Placental epithelial cell (primary cell): ENCODE results near the gene PTPRR. TPM values are rescaled to one million over a fixed set of nuclear protein-coding genes. Genes with fewer than 3 reads are reported as not detected.

Source experiments
- small RNA-seq: library from RNA; depleted of rRNA; stranded (forward); fragments of <200 nt; gene quantifications from one replicate; pipeline ENCODE3, GENCODE V24; 2012
- total RNA-seq: library from RNA; depleted of rRNA; stranded (reverse); fragments of >200 nt; gene quantifications from 2 replicates; pipeline ENCODE4 v1.2.3, GENCODE V29; 2012

PTPRR gene, protein sequence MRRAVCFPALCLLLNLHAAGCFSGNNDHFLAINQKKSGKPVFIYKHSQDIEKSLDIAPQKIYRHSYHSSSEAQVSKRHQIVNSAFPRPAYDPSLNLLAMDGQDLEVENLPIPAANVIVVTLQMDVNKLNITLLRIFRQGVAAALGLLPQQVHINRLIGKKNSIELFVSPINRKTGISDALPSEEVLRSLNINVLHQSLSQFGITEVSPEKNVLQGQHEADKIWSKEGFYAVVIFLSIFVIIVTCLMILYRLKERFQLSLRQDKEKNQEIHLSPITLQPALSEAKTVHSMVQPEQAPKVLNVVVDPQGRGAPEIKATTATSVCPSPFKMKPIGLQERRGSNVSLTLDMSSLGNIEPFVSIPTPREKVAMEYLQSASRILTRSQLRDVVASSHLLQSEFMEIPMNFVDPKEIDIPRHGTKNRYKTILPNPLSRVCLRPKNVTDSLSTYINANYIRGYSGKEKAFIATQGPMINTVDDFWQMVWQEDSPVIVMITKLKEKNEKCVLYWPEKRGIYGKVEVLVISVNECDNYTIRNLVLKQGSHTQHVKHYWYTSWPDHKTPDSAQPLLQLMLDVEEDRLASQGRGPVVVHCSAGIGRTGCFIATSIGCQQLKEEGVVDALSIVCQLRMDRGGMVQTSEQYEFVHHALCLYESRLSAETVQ
- 0.87 TPM in 1 of 2 replicates, not detected in the other for total RNA-seq

DNA sequence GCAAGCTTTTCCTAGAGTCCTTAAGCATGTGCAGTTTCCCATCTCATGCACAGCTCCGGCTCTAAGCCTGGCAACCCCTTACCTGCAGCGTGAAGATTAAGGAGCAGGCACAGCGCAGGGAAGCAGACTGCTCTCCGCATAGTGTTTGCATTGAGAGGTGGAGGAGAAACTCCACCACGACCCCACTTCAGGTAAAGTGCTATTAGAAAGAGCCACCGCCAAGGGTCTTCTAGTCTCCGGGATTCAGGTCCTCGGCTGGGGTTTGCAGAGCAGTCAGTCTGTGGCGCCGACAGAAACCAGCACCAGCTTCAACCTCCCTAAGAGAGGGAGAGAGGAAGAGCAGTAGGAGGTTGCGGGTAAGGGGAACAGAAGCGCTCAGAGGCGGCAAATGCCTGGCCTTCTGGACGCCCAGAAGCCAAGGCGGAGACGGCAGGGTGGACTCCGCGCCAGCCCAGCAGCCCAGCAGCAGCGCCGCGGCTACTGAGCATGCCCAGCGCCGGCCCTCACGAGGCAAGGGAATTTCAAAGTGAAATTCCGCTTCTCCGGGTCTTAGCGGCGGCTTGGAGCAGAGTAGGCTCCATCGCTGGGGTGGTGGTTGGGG lies at the start of gene PTPRR:
Gene PTPRR, minus strand, starts transcription at position 488 of the 601 bp plus-strand sequence. Its CDS starts 348 bp downstream, at position 140.

DNA sequence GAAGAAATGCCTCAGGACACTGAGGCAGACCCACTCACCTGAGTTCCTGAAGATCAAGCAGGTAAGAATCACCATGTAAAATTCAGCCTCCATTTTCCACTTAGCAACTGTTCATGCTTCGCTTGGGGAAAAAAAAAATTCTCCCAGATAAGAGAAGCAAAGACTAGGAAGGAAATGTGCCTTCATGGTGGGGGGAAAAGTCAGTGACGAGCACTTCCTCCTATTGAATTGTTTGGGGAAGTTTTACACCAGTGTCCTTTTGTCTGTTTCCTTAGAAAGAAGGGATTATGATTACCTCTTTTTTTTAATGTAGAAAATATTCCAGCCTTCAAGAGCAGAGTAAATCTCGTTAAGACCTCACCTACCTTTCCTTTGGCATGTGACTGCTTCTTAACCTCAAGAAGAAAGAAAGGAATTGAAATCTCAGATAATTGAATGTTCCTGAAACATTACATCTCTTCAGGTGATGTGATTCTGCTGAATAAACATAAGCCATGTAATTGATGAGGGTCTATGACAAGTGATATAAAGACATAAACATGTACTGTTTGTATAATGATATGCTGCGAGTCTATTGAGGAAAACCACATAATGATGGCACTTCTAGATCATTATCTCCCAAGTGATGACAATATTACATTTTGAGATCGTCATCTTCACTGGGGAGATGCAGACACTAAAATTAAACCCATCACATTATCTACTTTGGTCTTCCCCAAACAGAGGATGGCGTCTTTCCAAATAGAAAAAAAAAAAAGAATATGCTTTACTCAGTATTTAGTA lies 283.0 kb downstream of the PTPRR start, which contains the start of gene PTPRB:
Gene PTPRB, minus strand, starts transcription at position 127 of the 783 bp plus-strand sequence. Its CDS starts 34 bp downstream, at position 93.

Small RNA genes lying within 50 kb of the gene (small RNA-seq; reads per million reads assigned to genes)
- not detected for gene RF00019

Other genes starting within 250 kb of the PTPRR start
- 1.2 TPM in 1 of 2 replicates, not detected in the other for gene TSPAN8, start 237.3 kb upstream of the PTPRR start, total RNA-seq